ENCODE results near the gene SIGLEC10.
A peak's percentile ranks its signal among the peaks of the same experiment; 100 is the strongest.
"Not testable (repeated sequence)": the region's sequence is repeated elsewhere in the genome, so short reads cannot be mapped to it uniquely, and the experiment has no call there.

SIGLEC10 gene

GRCh38 chr19:51417107-51417809 lies at the start of gene SIGLEC10:
SIGLEC10 (minus strand) TSS chr19:51417642; CDS start chr19:51417581, 61 bp downstream.
- no peak for DNase-seq (ENCODE audit: low spot score)

GRCh38 chr19:51466723-51467122 lies 49.3 kb upstream of the SIGLEC10 start:
- no peak for DNase-seq (ENCODE audit: low spot score)

- not testable (repeated sequence) for DNase-seq (ENCODE audit: low spot score)
Observed at GRCh38 chr19:51463976-51464581, 46.6 kb upstream of the SIGLEC10 start.

- DNase-seq (ENCODE audit: low spot score): no peak
Observed at GRCh38 chr19:51462681-51463080, 45.2 kb upstream of the SIGLEC10 start.

GRCh38 chr19:51462276-51462675 lies 44.8 kb upstream of the SIGLEC10 start:
- no peak for DNase-seq (ENCODE audit: low spot score)

- DNase-seq (ENCODE audit: low spot score): no peak
Observed at GRCh38 chr19:51461723-51462161, 44.3 kb upstream of the SIGLEC10 start.

GRCh38 chr19:51460164-51460992 lies 42.9 kb upstream of the SIGLEC10 start:
- no peak for DNase-seq (ENCODE audit: low spot score)

- no peak for DNase-seq (ENCODE audit: low spot score)
Observed at GRCh38 chr19:51458899-51459505, 41.6 kb upstream of the SIGLEC10 start.

- no peak for DNase-seq (ENCODE audit: low spot score)
Observed at GRCh38 chr19:51458051-51458645, 40.7 kb upstream of the SIGLEC10 start, which contains the start of gene SIGLEC8. SIGLEC8 (minus strand) TSS chr19:51458454; CDS start chr19:51458387, 67 bp downstream.

- DNase-seq (ENCODE audit: low spot score): no peak
Observed at GRCh38 chr19:51457351-51458013, 40.0 kb upstream of the SIGLEC10 start.

- no peak for DNase-seq (ENCODE audit: low spot score)
Observed at GRCh38 chr19:51456541-51457290, 39.3 kb upstream of the SIGLEC10 start.

- DNase-seq (ENCODE audit: low spot score): no peak
Observed at GRCh38 chr19:51450730-51451307, 33.4 kb upstream of the SIGLEC10 start.

GRCh38 chr19:51448411-51449016 lies 31.1 kb upstream of the SIGLEC10 start:
- peak; percentile 8 for DNase-seq (ENCODE audit: low spot score)

- no peak for DNase-seq (ENCODE audit: low spot score)
Observed at GRCh38 chr19:51448011-51448410, 30.6 kb upstream of the SIGLEC10 start.

- DNase-seq (ENCODE audit: low spot score): not testable (repeated sequence)
Observed at GRCh38 chr19:51447510-51447909, 30.1 kb upstream of the SIGLEC10 start.

GRCh38 chr19:51441410-51442390 lies 24.3 kb upstream of the SIGLEC10 start:
- peak; percentile 87 for DNase-seq (ENCODE audit: low spot score)

- no peak for DNase-seq (ENCODE audit: low spot score)
Observed at GRCh38 chr19:51440846-51441409, 23.5 kb upstream of the SIGLEC10 start.

- DNase-seq (ENCODE audit: low spot score): no peak
Observed at GRCh38 chr19:51440052-51440451, 22.6 kb upstream of the SIGLEC10 start.

All from CD4-positive, alpha-beta T cell treated with Interleukin-15 for 4 hours (primary cell).